Kidney epithelial cell (primary cell): ENCODE data around the gene SND1. TPM values are rescaled to one million over a fixed set of nuclear protein-coding genes. Genes with fewer than 3 reads are reported as not detected.

Source experiments
- DNase-seq: peaks from one replicate; pipeline ENCODE4 v3.0.0-alpha.2; 2010; ENCODE audit warnings: low read depth
- H3K27me3 ChIP-seq: 2 replicates; pipeline ENCODE4 v1.6.0; 2011; ENCODE audit warnings: low read length; ENCODE audit not compliant: control insufficient read depth, insufficient read depth
- H3K36me3 ChIP-seq: 2 replicates; pipeline ENCODE4 v1.5.1; 2011; ENCODE audit warnings: low read length; ENCODE audit not compliant: control insufficient read depth, insufficient read depth
- H3K4me3 ChIP-seq: 2 replicates; pipeline ENCODE4 v1.5.1; 2011; ENCODE audit warnings: low read depth, mild to moderate bottlenecking, control low read depth, low read length
- total RNA-seq: library from RNA; depleted of rRNA; stranded (reverse); fragments of >200 nt; gene quantifications from 2 replicates; pipeline ENCODE4 v1.2.3, GENCODE V29; 2015
- TF ChIP-seq, protein P1 (sequence below): IDR thresholded peaks from 2 replicates; pipeline ENCODE4 v1.5.1; 2011; ENCODE audit warnings: mild to moderate bottlenecking, moderate library complexity, low read length, control low read depth, inconsistent platforms; ENCODE audit not compliant: insufficient read depth, poor library complexity, severe bottlenecking

Gene SND1
- total RNA-seq, 1 donor from 2014 or later, result 257 TPM

DNA sequence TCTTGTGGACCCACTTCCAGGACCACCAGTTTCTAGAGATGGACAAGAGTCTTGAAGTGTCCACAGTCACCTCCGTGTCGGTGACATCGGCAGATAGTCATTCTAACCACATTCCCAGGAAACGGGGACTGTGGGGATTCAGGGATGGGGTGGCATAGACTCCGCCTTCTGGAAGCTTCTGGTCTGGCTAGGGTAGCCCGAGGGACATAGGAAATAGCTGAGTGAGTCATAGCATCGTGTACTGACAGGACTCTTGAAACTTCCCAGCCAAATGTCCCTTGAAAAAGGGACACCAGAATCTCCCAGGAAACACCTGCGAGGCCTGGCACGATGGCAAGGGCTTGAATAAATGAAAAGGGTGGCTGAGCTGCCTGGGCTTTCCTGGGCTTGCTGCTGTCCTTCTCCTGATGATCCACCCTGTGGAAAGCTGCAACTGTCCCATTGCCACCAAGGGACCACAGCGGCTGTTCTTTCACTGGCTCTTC, 463.4 kb downstream of the SND1 start:
- DNase-seq, result no peak
- H3K36me3 ChIP-seq, result no peaks in the 10 kb centered on the region

DNA sequence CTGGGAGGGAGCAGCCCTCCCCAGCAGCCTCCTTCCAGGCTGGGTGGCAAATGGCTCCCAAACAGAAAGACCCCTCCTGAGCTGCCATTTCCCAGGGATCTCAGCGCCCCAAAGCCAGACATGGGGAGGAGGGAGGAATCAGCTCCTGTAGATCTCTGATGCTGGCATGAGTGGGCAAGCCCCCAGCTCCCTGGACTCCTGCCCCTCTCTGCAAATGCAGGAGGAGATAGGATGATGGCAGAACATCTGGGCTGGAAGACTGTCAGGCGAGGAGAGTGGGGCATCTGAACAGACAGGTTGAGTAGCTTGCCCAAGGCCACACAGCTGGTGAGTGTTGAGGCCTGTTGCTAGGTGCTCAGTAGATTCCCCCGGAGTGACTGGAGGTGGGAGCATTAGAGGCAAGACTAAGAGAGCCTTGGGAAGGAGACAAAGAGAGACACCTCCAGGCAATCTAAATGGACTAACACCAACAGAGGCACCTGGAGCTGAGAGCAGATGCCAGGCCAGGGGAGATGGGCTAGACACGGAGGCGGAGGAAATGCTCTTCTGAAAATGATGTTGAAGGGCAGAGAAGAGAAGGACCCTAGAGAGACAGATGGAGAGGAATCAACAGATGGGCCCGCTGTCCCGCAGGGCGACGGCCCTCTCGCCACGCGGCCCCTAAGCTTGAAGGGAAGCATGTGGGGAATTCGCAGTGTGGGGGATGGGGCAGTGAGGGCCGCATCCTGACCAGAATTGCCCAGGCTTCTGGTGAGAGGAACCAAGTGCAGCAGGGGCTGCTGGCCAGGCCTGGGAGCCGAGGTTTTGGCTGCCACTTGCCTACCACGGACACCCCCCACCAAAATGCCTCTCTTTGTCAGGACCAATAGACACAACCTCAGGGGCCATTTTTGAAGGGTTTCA, 464.1 kb downstream of the SND1 start:
- DNase-seq, result no peak
- Histone ChIP-seq H3K36me3 (no peaks in the 10 kb centered on the region), H3K4me3 (no peak overlapping the region), H3K27me3 (no peaks in the 10 kb centered on the region)
- TF ChIP-seq, protein P1, sequence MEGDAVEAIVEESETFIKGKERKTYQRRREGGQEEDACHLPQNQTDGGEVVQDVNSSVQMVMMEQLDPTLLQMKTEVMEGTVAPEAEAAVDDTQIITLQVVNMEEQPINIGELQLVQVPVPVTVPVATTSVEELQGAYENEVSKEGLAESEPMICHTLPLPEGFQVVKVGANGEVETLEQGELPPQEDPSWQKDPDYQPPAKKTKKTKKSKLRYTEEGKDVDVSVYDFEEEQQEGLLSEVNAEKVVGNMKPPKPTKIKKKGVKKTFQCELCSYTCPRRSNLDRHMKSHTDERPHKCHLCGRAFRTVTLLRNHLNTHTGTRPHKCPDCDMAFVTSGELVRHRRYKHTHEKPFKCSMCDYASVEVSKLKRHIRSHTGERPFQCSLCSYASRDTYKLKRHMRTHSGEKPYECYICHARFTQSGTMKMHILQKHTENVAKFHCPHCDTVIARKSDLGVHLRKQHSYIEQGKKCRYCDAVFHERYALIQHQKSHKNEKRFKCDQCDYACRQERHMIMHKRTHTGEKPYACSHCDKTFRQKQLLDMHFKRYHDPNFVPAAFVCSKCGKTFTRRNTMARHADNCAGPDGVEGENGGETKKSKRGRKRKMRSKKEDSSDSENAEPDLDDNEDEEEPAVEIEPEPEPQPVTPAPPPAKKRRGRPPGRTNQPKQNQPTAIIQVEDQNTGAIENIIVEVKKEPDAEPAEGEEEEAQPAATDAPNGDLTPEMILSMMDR, result no peak

More for the DNA sequence above, 463.4 kb downstream of the SND1 start:
- TF ChIP-seq, protein P1, result no peak
- Histone ChIP-seq H3K4me3 (no peak overlapping the region), H3K27me3 (no peaks in the 10 kb centered on the region)

DNA sequence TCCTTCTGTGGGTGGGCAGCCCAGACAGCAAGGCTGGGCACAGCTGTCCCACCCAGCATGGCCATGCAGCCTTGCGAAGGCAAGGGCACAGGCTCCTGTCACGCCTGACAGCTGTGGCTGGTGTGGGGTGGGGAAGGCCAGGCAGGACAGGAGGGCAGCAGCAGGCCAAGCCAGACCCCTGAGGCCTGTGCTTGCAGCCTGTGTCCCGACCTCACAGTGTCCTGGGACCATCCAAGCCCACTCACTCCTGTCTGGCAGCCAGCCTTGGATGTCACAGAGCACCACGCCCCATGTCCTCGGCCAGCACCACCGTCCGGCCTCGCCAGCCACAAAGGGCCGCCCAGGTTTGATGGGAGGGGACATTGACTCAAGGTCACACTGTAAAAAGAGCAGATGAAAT, 464.7 kb downstream of the SND1 start:
- no peaks in the 10 kb centered on the region for H3K36me3 ChIP-seq
- no peaks in the 10 kb centered on the region for H3K27me3 ChIP-seq
- no peak for DNase-seq
- H3K4me3 ChIP-seq, result no peak overlapping the region
- TF ChIP-seq, protein P1, result no peak

DNA sequence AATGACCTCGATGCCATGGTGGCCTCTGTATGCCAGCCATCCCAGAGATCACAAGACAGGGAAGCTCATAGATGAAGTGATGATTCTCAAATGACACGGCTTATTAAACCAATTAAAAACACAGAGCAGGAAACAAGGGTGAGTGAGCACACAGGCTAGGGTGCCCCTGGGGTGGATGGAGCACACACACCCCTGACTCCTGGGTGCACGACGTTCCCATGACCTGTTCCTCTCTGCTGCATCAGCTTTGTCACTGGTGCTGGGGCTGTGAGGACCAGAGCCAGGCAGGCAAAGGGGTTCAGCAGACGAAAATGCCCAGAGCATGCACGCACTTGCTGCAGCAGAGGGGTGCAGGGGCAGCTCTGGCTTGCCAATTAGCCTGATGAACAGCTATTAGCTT, 465.7 kb downstream of the SND1 start:
- no peak overlapping the region for H3K4me3 ChIP-seq
- no peaks in the 10 kb centered on the region for H3K36me3 ChIP-seq
- TF ChIP-seq, protein P1, result no peak
- H3K27me3 ChIP-seq, result no peaks in the 10 kb centered on the region
- no peak for DNase-seq

DNA sequence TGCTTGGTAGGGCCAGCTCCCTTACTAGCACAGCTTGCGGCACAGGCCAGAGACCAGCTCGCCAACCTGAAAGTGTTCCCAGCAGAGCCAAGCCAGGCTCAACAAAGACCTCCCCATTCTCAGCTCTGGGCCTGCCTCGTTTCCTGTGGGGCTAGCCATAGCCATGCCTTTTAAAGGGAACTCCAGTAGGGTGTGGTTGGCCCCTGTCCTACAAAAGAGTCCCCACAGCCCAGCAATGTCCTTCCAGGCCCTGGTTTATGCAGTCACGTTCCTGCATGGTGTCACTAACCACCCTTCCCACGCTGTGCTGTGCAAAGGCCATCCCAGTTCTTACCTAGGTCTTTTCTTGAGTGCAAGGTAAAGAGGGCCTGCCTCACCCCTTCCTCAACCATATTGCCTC, 467.0 kb downstream of the SND1 start:
- TF ChIP-seq, protein P1, result no peak
- H3K4me3 ChIP-seq, result no peak overlapping the region
- peaks cover 3% of the 10 kb centered on the region for H3K27me3 ChIP-seq
- DNase-seq, result no peak
- H3K36me3 ChIP-seq, result no peaks in the 10 kb centered on the region
